GM06990 (cell line): Measurements from ENCODE around the gene LEKR1.
A peak's percentile ranks its signal among the peaks of the same experiment; 100 is the strongest.
"Not testable (repeated sequence)": the region's sequence is repeated elsewhere in the genome, so short reads cannot be mapped to it uniquely, and the experiment has no call there.

Experiments used
- DNase-seq: peaks from one replicate; pipeline ENCODE4 v3.0.0-alpha.2; 2011; ENCODE audit not compliant: insufficient read length; ENCODE audit errors: extremely low read depth
- H3K27me3 ChIP-seq: replicated peaks from 2 replicates; pipeline ENCODE4 v1.6.0; 2011; ENCODE audit warnings: low read length; ENCODE audit not compliant: control insufficient read depth, insufficient read depth
- H3K36me3 ChIP-seq: 2 replicates; pipeline ENCODE4 v1.5.1; 2011; ENCODE audit warnings: low read length; ENCODE audit not compliant: control insufficient read depth, insufficient read depth
- H3K4me3 ChIP-seq: replicated peaks from 2 replicates; pipeline ENCODE4 v1.5.1; 2011; ENCODE audit warnings: low read depth, mild to moderate bottlenecking, control low read depth, low read length
- TF ChIP-seq, protein P1 (sequence below): IDR thresholded peaks from 2 replicates; pipeline ENCODE4 v1.5.1; 2011; ENCODE audit warnings: low read length, control low read depth, mild to moderate bottlenecking, inconsistent platforms; ENCODE audit not compliant: insufficient read depth, poor library complexity, severe bottlenecking

Gene LEKR1

DNA sequence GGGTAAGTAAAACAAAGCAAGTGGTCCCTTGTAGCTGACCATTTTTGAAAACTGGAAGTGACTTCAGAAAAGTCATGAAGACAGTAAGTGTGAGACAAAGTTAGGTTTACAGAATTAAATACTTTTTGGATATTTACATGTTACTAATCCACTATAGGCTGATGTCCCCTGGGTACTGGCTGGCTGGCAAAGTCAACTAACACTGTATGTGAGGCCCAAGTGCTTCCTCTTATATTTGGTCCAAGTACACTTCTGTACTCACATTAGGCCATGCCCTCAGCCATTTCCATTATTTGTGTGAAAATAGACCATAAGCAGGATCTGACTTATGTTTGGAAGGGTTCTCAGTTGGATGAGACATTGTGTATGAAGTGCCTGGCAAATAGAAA lies 5.5 kb upstream of the LEKR1 start:
- no peaks in the 10 kb centered on the region for H3K27me3 ChIP-seq
- H3K4me3 ChIP-seq, result no peak overlapping the region
- TF ChIP-seq, protein P1, sequence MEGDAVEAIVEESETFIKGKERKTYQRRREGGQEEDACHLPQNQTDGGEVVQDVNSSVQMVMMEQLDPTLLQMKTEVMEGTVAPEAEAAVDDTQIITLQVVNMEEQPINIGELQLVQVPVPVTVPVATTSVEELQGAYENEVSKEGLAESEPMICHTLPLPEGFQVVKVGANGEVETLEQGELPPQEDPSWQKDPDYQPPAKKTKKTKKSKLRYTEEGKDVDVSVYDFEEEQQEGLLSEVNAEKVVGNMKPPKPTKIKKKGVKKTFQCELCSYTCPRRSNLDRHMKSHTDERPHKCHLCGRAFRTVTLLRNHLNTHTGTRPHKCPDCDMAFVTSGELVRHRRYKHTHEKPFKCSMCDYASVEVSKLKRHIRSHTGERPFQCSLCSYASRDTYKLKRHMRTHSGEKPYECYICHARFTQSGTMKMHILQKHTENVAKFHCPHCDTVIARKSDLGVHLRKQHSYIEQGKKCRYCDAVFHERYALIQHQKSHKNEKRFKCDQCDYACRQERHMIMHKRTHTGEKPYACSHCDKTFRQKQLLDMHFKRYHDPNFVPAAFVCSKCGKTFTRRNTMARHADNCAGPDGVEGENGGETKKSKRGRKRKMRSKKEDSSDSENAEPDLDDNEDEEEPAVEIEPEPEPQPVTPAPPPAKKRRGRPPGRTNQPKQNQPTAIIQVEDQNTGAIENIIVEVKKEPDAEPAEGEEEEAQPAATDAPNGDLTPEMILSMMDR, result no peak
- DNase-seq, result no peak
- no peaks in the 10 kb centered on the region for H3K36me3 ChIP-seq

DNA sequence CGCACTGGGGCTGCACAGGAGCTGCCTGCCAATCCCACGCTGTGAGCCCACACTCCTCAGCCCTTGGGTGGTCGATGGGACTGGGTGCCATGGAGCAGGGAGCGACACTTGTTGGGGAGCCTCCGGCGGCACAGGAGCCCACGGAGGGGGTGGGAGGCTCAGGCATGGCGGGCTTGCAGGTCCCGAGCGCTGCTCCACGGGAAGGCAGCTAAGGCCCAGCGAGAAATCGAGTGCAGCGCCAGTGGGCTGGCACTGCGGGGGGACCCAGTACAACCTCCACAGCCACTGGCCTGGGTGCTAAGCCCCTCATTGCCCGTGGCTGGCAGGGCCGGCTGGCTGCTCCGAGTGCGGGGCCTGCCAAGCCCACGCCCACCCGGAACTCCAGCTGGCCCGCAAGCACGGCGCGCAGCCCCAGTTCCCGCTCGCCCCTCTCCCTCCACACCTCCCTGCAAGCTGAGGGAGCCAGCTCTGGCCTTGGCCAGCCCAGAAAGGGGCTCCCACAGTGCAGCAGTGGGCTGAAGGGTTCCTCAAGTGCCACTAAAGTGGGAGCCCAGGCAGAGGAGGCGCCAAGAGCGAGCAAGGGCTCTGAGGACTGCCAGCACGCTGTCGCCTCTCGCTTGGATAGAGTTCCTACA lies 3.4 kb upstream of the LEKR1 start:
- not testable (repeated sequence) for H3K36me3 ChIP-seq

DNA sequence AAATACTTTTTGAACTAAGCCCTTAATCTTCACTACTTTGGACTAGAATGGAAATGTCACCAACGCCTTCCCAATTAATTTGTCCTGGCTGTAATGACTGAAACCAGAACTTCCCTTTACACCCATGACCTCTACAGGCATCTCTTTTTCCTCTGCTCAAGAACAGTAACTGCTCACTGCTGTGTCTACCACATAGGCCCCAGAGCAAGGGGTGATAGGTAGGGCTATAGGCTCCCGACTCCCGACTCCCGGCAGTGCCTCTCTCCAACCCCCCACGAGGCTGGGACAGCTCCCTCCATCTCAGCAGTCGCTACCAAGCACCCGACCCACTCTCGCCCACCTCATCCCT lies 384 bp upstream of the LEKR1 start:
- peak overlapping the region; percentile 88 for H3K4me3 ChIP-seq
- no peaks in the 10 kb centered on the region for H3K36me3 ChIP-seq
- no peak for DNase-seq
- TF ChIP-seq, protein P1, result no peak
- H3K27me3 ChIP-seq, result no peaks in the 10 kb centered on the region

More for the DNA sequence above, 3.4 kb upstream of the LEKR1 start:
- H3K4me3 ChIP-seq, DNase-seq, H3K27me3 ChIP-seq: not testable (repeated sequence)

DNA sequence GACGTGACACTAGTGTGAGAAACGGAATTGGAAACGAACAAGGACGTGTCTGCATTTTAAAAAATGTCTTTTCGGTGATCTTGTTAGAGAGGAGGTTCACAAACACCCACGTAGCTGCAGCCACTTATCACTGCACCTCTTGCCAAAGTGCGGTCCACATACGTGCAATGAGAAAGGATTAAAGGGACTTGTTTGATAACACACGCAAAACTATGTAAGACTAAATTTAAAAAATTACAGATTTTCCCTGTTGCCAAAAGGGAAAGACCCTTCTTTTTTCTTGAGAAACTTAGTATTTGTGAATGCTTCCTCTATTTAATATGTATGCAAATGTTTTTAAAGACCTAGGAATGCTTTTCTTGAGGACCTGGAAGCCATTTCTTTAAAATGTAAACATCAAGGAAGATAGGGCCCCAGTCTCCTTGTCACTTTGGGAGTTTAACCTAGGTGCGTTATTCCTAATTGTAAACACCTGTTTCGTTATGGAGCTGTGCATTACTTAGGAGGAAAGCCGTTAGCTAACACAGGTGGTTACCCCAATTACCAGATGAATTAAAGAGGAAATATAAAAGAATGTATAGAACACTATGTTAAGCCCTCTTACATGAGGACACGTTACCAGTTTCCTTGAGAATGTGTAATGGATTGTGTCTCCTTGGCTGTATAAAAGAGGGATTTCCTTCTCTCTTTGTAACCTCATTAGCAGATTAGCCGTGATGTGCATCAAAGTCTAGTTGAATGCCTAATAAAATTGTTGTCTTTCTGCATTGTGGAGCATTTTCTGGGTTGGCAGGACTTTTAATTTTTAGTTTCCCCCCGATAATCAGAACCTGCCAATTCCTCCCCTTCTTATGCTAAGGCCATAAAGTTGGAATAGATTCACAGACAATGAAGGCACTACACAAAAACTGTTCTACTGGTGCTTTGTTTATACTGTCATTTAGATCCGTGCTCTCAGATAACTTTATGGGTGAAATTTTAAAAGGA lies 1.0 kb downstream of the LEKR1 start:
- H3K36me3 ChIP-seq, result no peaks in the 10 kb centered on the region
- no peak for DNase-seq
- H3K4me3 ChIP-seq, result peak overlapping the region; percentile 88
- TF ChIP-seq, protein P1, result no peak
- no peaks in the 10 kb centered on the region for H3K27me3 ChIP-seq

DNA sequence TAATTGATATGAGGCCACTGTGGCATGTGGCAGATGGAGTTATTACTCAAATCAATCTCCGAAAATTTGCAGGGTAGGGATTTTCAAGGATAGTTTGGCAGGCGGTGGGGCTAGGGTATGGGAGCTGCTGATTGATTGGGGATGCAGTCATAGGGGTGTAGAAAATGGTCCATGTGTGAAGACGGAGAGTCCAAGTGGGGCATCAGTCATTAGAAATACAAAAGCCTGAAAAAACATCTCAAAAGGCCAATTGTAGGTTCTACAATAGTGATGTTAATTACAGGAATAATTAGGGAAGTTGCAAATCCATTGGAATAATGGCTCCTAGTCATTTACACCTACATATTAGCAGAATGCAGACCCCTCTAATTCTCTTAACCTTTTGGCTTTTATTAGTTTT lies 4.9 kb downstream of the LEKR1 start:
- H3K4me3 ChIP-seq, result no peak overlapping the region
- H3K27me3 ChIP-seq, result no peaks in the 10 kb centered on the region
- H3K36me3 ChIP-seq, result no peaks in the 10 kb centered on the region
- TF ChIP-seq, protein P1, result no peak
- DNase-seq, result no peak

DNA sequence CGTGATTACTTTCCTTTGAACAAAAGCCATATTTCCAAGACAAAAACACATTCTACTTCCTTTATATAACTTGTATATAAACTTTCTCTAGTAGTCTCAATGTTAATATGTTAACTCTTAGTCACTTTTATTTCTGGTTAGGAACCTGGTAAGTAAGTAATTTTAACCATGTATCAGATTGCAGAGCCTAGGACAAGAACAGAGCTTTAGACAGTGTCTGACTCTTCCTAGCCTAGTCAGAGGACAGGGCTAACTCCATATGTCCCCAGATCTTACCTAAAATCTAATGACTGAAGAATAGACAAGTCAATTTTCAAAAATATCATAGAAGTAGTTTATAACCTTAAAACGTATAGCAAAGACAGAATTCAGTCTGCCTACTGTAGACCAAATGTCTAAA lies 8.3 kb downstream of the LEKR1 start:
- no peaks in the 10 kb centered on the region for H3K36me3 ChIP-seq
- DNase-seq, result no peak
- H3K4me3 ChIP-seq, result no peak overlapping the region
- no peaks in the 10 kb centered on the region for H3K27me3 ChIP-seq
- TF ChIP-seq, protein P1, result no peak
